Neural progenitor cell (in vitro differentiated cells): ENCODE measurements around the gene PLEKHG4B. TPM values are rescaled to one million over a fixed set of nuclear protein-coding genes. Genes with fewer than 3 reads are reported as not detected.

Experiments used
- DNase-seq: peaks from one replicate; pipeline ENCODE4 v3.0.0-alpha.2; 2016; ENCODE audit warnings: low spot score
- H2AFZ ChIP-seq: fragments of 200-600 bp; sonication (generic); replicated peaks from 2 replicates; pipeline ENCODE4 v1.6.1; 2016; ENCODE audit warnings: antibody characterized with exemption
- H3F3A ChIP-seq: fragments of 200-600 bp; sonication (generic); 2 replicates; pipeline ENCODE4 v1.6.1; 2016; ENCODE audit warnings: antibody characterized with exemption, low read depth
- H3K27ac ChIP-seq: fragments of 200-600 bp; sonication (generic); 2 replicates; pipeline ENCODE4 v1.5.1; 2016; ENCODE audit warnings: mild to moderate bottlenecking
- H3K27me3 ChIP-seq: fragments of 200-600 bp; sonication (generic); 2 replicates; pipeline ENCODE4 v1.6.1; 2016; ENCODE audit warnings: mild to moderate bottlenecking, moderate library complexity
- H3K36me3 ChIP-seq: fragments of 200-600 bp; sonication (generic); 2 replicates; pipeline ENCODE4 v1.5.1; 2016
- H3K4me1 ChIP-seq: fragments of 200-600 bp; sonication (generic); 2 replicates; pipeline ENCODE4 v1.6.1; 2016; ENCODE audit warnings: mixed run types
- H3K4me2 ChIP-seq: fragments of 200-600 bp; sonication (generic); 2 replicates; pipeline ENCODE4 v1.6.1; 2016
- H3K4me3 ChIP-seq: fragments of 200-600 bp; sonication (generic); 2 replicates; pipeline ENCODE4 v1.5.1; 2016
- H3K79me2 ChIP-seq: fragments of 200-600 bp; sonication (generic); 2 replicates; pipeline ENCODE4 v1.6.1; 2016; ENCODE audit warnings: low read depth
- H3K9ac ChIP-seq: fragments of 200-600 bp; sonication (generic); 2 replicates; pipeline ENCODE4 v1.6.1; 2016
- H3K9me3 ChIP-seq: fragments of 200-600 bp; sonication (generic); 2 replicates; pipeline ENCODE4 v1.5.1; 2016; ENCODE audit warnings: low read depth
- H4K20me1 ChIP-seq: fragments of 200-600 bp; sonication (generic); 2 replicates; pipeline ENCODE4 v1.6.1; 2016; ENCODE audit warnings: low read depth
- H3K27ac Mint-ChIP-seq: 3 replicates; pipeline ENCODE4 v1.8.0; 2021; ENCODE audit warnings: mixed read lengths
- H3K27me3 Mint-ChIP-seq: 2 replicates; pipeline ENCODE4 v1.8.0; 2022; ENCODE audit warnings: low read depth, mild to moderate bottlenecking, inconsistent platforms, moderate library complexity, mixed read lengths; ENCODE audit not compliant: insufficient read depth
- H3K36me3 Mint-ChIP-seq: 3 replicates; pipeline ENCODE4 v1.8.0; 2021; ENCODE audit warnings: mixed read lengths
- H3K4me1 Mint-ChIP-seq: 3 replicates; pipeline ENCODE4 v1.8.0; 2021; ENCODE audit warnings: mixed read lengths
- H3K4me3 Mint-ChIP-seq: 3 replicates; pipeline ENCODE4 v1.8.0; 2021; ENCODE audit warnings: mild to moderate bottlenecking, moderate library complexity, mixed read lengths
- H3K9me3 Mint-ChIP-seq: 3 replicates; pipeline ENCODE4 v1.8.0; 2020; ENCODE audit warnings: mixed read lengths
- EZH2 ChIP-seq: fragments of 200-600 bp; sonication (generic); IDR thresholded peaks from 2 replicates; pipeline ENCODE4 v1.6.1; 2017; ENCODE audit warnings: antibody characterized with exemption, mild to moderate bottlenecking, moderate library complexity
- EZH2phosphoT487 ChIP-seq: fragments of 200-600 bp; sonication (generic); IDR thresholded peaks from 2 replicates; pipeline ENCODE4 v1.6.1; 2017; ENCODE audit warnings: antibody characterized with exemption
- total RNA-seq: library from RNA; depleted of rRNA; stranded (reverse); fragments of >200 nt; gene quantifications from 2 replicates; pipeline ENCODE4 v1.2.3, GENCODE V29; 2015; ENCODE audit warnings: low replicate concordance
- TF ChIP-seq, protein P1 (sequence below): fragments of 200-600 bp; sonication (generic); IDR thresholded peaks from 2 replicates; pipeline ENCODE4 v1.5.1; 2017; ENCODE audit warnings: antibody characterized with exemption, mild to moderate bottlenecking

Gene PLEKHG4B
- total RNA-seq, 1 donor from 2014 or later: 28.8 TPM

DNA sequence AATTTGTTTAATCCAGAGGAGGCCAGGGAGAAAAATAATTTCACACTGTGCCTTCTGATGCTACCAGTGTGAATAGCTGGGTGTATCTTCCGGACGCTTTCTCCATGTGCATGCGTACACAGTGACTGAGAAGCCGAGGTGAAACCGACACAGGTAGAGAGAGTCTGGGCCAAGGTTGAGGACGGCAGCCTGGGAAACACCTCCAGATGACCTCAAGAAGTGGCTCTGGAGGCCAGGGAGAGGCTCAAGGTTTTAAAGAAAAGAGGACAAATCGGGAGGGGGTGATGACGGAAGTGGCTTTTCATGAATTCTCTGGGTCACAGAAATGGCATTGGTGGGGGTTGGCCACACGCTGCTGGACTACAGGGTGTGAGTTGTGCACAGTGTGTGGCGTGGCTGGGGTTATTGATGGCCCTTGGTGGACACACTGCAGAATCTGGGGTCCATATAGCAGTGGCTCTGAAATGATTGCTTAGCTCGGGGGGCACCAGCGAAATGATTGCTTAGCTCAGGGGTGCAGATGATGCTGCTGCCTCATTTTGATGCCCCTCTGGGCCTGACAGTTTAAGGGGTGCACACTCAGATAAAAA lies 65.3 kb downstream of the PLEKHG4B start:
- no peak for DNase-seq
- Mint-ChIP-seq H3K36me3 (peaks cover 36% of the 10 kb centered on the region), H3K27me3 (peaks cover 5% of the 10 kb centered on the region), H3K4me1 (peaks cover 20% of the 10 kb centered on the region), H3K4me3 (no peak overlapping the region), H3K9me3 (no peaks in the 10 kb centered on the region), H3K27ac (no peak overlapping the region)
- H3F3A ChIP-seq: peaks cover 12% of the 10 kb centered on the region
- no peak overlapping the region for H2AFZ ChIP-seq
- H3K79me2 ChIP-seq: no peaks in the 10 kb centered on the region
- H3K4me3 ChIP-seq: no peak overlapping the region
- H3K36me3 ChIP-seq: peaks cover 3% of the 10 kb centered on the region
- H3K27ac ChIP-seq: no peak overlapping the region
- H4K20me1 ChIP-seq: no peaks in the 10 kb centered on the region
- H3K4me2 ChIP-seq: no peak overlapping the region
- no peak for TF ChIP-seq EZH2phosphoT487
- TF ChIP-seq, protein P1, sequence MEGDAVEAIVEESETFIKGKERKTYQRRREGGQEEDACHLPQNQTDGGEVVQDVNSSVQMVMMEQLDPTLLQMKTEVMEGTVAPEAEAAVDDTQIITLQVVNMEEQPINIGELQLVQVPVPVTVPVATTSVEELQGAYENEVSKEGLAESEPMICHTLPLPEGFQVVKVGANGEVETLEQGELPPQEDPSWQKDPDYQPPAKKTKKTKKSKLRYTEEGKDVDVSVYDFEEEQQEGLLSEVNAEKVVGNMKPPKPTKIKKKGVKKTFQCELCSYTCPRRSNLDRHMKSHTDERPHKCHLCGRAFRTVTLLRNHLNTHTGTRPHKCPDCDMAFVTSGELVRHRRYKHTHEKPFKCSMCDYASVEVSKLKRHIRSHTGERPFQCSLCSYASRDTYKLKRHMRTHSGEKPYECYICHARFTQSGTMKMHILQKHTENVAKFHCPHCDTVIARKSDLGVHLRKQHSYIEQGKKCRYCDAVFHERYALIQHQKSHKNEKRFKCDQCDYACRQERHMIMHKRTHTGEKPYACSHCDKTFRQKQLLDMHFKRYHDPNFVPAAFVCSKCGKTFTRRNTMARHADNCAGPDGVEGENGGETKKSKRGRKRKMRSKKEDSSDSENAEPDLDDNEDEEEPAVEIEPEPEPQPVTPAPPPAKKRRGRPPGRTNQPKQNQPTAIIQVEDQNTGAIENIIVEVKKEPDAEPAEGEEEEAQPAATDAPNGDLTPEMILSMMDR: no peak
- no peaks in the 10 kb centered on the region for H3K9me3 ChIP-seq
- peaks cover 6% of the 10 kb centered on the region for H3K4me1 ChIP-seq
- no peak overlapping the region for H3K9ac ChIP-seq
- H3K27me3 ChIP-seq: no peaks in the 10 kb centered on the region

DNA sequence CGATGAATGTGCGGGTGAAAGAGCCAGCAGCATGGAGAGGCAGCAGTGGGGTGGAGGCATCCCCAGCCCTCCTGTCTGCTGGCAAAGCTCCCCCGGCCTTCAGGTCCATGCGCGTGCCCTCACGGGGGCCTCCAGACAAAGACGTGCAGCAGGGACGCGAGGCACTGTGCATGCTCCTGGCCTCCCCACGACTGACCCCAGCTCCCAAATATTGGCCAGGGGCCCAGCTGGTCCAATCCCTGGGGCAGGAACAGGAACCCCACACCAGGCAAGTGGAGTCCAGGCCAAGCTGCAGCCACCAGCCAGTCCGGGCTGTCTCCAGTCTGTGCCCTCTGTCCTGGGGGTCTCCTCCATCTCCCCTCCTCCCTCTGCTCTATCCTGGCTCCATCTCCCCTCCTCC lies 65.8 kb downstream of the PLEKHG4B start:
- no peak for DNase-seq
- no peak overlapping the region for H3K4me3 Mint-ChIP-seq
- Histone ChIP-seq H3K9ac (no peak overlapping the region), H3K79me2 (no peaks in the 10 kb centered on the region), H3K4me2 (no peak overlapping the region), H3F3A (peaks cover 8% of the 10 kb centered on the region), H3K27me3 (no peaks in the 10 kb centered on the region), H3K36me3 (peaks cover 3% of the 10 kb centered on the region), H2AFZ (no peak overlapping the region), H3K4me3 (no peak overlapping the region), H3K4me1 (peaks cover 6% of the 10 kb centered on the region), H4K20me1 (no peaks in the 10 kb centered on the region), H3K27ac (no peak overlapping the region), H3K9me3 (no peaks in the 10 kb centered on the region)
- peaks cover 5% of the 10 kb centered on the region for H3K27me3 Mint-ChIP-seq
- no peaks in the 10 kb centered on the region for H3K9me3 Mint-ChIP-seq
- no peak for TF ChIP-seq EZH2
- H3K27ac Mint-ChIP-seq: no peak overlapping the region
- H3K4me1 Mint-ChIP-seq: peaks cover 20% of the 10 kb centered on the region
- peaks cover 31% of the 10 kb centered on the region for H3K36me3 Mint-ChIP-seq

DNA sequence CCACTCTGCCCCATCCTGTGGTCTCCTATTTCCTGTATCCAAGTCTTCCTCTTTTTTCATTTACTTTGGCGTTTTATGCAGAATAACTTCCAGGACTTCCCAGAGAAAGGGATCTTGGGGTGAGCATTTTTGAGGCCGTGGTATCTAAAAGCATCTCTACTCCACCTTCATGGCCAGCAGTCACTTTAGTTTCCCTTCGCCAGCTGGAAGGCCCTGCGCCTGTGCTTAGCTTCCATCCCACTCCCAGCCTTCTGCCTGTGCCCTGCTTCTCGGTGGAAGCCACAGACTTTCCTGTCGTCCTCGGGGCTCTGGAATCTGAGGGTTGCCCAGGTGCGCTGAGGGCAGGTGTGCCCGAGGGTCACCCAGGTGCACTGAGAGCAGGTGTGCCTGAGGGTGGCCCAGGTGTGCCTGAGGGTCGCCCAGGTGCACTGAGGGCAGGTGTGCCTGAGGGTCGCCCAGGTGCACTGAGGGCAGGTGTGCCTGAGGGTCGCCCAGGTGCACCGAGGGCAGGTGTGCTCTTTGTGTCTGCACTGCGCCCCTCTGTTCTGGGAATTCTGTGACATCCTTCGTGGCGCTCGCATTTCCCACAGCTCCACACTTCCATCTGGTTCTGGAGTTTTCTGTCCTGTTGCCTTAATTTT lies 67.0 kb downstream of the PLEKHG4B start:
- H3K27me3 Mint-ChIP-seq: peaks cover 8% of the 10 kb centered on the region
- no peak overlapping the region for H3K4me3 ChIP-seq
- TF ChIP-seq, protein P1: no peak
- TF ChIP-seq EZH2: no peak
- TF ChIP-seq EZH2phosphoT487: no peak
- peaks cover 10% of the 10 kb centered on the region for H3F3A ChIP-seq
- peaks cover 34% of the 10 kb centered on the region for H3K36me3 Mint-ChIP-seq
- no peak overlapping the region for H3K9ac ChIP-seq
- H3K9me3 ChIP-seq: no peaks in the 10 kb centered on the region
- H3K4me1 ChIP-seq: peaks cover 2% of the 10 kb centered on the region
- peaks cover 2% of the 10 kb centered on the region for H3K9me3 Mint-ChIP-seq
- H3K4me1 Mint-ChIP-seq: peaks cover 20% of the 10 kb centered on the region
- no peaks in the 10 kb centered on the region for H3K79me2 ChIP-seq
- H3K27ac Mint-ChIP-seq: peak overlapping the region; percentile 78
- H3K27ac ChIP-seq: peak overlapping the region; percentile 46
- no peak overlapping the region for H3K4me2 ChIP-seq
- H2AFZ ChIP-seq: no peak overlapping the region
- H4K20me1 ChIP-seq: no peaks in the 10 kb centered on the region
- H3K4me3 Mint-ChIP-seq: no peak overlapping the region
- H3K27me3 ChIP-seq: no peaks in the 10 kb centered on the region
- DNase-seq: no peak
- H3K36me3 ChIP-seq: peaks cover 3% of the 10 kb centered on the region
